GM04503 (cell line): Measurements from ENCODE around the gene LCE1E.

ENCODE experiments used
- DNase-seq: peaks from one replicate; pipeline ENCODE4 v3.0.0-alpha.2; 2012; ENCODE audit warnings: low read depth

The LCE1E gene

GRCh38 chr1:152783095-152783494 lies 3.0 kb upstream of the LCE1E start:
- DNase-seq: no peak

GRCh38 chr1:152795686-152796085 lies 9.6 kb downstream of the LCE1E start:
- DNase-seq: no peak

GRCh38 chr1:152796421-152796820 lies 10.4 kb downstream of the LCE1E start, which contains the start of gene LCE1D:
TSS of gene LCE1D (plus strand) at chr1:152796721. CDS start at chr1:152797795, 1,074 bp downstream.
- no peak for DNase-seq

GRCh38 chr1:152801333-152801732 lies 15.3 kb downstream of the LCE1E start:
- no peak for DNase-seq

- no peak for DNase-seq
These were observed 20.5 kb downstream of the LCE1E start, which contains the start of gene LCE1C for GRCh38 chr1:152806576-152806975. TSS of gene LCE1C (minus strand) at chr1:152806651. CDS start at chr1:152805478, 1,173 bp downstream.

GRCh38 chr1:152811050-152811449 lies 25.0 kb downstream of the LCE1E start:
- DNase-seq: no peak

- no peak for DNase-seq
These were observed 25.6 kb downstream of the LCE1E start, which contains the start of gene LCE1B for GRCh38 chr1:152811671-152812070. TSS of gene LCE1B (plus strand) at chr1:152811971. CDS start at chr1:152812447, 476 bp downstream.

- DNase-seq: no peak
These were observed 31.3 kb downstream of the LCE1E start for GRCh38 chr1:152817309-152817708.

GRCh38 chr1:152823294-152823693 lies 37.2 kb downstream of the LCE1E start:
- no peak for DNase-seq

- DNase-seq: no peak
These were observed 38.9 kb downstream of the LCE1E start for GRCh38 chr1:152824964-152825363.

- no peak for DNase-seq
These were observed 41.1 kb downstream of the LCE1E start, which contains the start of gene LCE1A for GRCh38 chr1:152827173-152827572. TSS of gene LCE1A (plus strand) at chr1:152827473. CDS start at chr1:152827473, 0 bp downstream.

GRCh38 chr1:152836870-152837269 lies 50.8 kb downstream of the LCE1E start:
- no peak for DNase-seq
